Mammary epithelial cell (primary cell): ENCODE data around the gene OR6K6.

Experiments used
- EZH2 ChIP-seq: IDR thresholded peaks from 2 replicates; pipeline ENCODE4 v1.6.1; 2012; ENCODE audit warnings: low read length, inconsistent platforms, borderline replicate concordance
- TF ChIP-seq, protein P1 (sequence below), 2 donors: IDR thresholded peaks in 1 of 2; conservative IDR thresholded peaks in 1 of 2; 2 replicates each; pipeline ENCODE4 v1.5.1; 2011 to 2012; ENCODE audit warnings: inconsistent platforms in 2 of 2, low read length in 2 of 2, mild to moderate bottlenecking in 2 of 2, control low read depth in 1 of 2, low read depth in 1 of 2; ENCODE audit not compliant: insufficient read depth in 1 of 2; ENCODE audit errors: extremely low read depth in 1 of 2

DNA sequence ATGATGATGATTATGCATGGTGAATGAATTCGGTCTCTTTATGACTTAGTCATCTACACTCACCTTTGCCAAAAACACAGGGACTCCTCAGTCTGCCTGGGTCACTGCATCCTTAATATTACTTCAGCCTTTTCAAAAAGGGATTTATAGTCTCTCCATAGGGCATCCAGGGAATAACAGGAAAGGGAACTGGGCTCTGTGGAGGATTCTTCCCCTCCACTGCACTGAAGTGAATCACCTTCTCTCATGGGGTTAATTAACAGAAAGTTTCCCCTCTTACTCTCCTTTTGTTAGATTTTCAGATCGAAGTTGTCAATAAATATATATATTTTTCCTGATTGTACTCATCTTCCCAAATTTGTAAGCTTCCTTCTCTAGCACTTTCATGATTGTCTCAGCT, 33.9 kb upstream of the OR6K6 start, which contains the start of gene OR6K3:
- TF ChIP-seq EZH2: no peak
- TF ChIP-seq, protein P1, sequence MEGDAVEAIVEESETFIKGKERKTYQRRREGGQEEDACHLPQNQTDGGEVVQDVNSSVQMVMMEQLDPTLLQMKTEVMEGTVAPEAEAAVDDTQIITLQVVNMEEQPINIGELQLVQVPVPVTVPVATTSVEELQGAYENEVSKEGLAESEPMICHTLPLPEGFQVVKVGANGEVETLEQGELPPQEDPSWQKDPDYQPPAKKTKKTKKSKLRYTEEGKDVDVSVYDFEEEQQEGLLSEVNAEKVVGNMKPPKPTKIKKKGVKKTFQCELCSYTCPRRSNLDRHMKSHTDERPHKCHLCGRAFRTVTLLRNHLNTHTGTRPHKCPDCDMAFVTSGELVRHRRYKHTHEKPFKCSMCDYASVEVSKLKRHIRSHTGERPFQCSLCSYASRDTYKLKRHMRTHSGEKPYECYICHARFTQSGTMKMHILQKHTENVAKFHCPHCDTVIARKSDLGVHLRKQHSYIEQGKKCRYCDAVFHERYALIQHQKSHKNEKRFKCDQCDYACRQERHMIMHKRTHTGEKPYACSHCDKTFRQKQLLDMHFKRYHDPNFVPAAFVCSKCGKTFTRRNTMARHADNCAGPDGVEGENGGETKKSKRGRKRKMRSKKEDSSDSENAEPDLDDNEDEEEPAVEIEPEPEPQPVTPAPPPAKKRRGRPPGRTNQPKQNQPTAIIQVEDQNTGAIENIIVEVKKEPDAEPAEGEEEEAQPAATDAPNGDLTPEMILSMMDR (conservative IDR thresholded peaks at IDR 0.05 in 1 of 2, IDR thresholded peaks at IDR 0.05 in 1 of 2; ENCODE audit: extremely low read depth in 1 of 2, insufficient read depth in 1 of 2, low read depth in 1 of 2, low read length in 2 of 2): no peak
